ENCODE results near the gene KYNU.

DNA sequence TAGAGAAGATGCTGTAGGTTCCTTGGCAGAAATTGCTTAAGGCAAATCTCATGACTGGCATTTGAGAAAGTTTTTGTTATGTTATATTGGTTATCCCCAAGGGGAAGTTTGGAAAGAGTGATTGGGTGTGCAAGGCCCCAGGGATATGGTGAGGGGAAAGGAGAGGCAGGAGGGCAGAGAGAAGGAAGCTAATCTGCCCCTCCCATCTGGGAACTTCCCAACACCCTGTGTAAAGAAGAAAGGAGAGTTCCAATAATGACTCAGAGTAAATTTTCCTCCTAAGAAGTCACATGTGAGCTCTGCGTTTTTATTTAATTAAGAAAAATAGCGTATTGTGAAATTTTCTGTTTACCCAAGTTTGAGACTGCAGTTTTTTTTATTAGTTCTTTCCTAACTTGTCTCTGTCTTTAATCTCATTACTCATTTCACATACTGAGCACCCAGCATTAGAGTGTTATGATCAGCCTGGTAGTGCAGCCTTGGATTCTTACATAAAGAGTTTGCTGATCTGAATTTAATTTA lies 3.1 kb upstream of the KYNU start:
- TF ChIP-seq, protein P1, sequence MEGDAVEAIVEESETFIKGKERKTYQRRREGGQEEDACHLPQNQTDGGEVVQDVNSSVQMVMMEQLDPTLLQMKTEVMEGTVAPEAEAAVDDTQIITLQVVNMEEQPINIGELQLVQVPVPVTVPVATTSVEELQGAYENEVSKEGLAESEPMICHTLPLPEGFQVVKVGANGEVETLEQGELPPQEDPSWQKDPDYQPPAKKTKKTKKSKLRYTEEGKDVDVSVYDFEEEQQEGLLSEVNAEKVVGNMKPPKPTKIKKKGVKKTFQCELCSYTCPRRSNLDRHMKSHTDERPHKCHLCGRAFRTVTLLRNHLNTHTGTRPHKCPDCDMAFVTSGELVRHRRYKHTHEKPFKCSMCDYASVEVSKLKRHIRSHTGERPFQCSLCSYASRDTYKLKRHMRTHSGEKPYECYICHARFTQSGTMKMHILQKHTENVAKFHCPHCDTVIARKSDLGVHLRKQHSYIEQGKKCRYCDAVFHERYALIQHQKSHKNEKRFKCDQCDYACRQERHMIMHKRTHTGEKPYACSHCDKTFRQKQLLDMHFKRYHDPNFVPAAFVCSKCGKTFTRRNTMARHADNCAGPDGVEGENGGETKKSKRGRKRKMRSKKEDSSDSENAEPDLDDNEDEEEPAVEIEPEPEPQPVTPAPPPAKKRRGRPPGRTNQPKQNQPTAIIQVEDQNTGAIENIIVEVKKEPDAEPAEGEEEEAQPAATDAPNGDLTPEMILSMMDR (IDR thresholded peaks at IDR 0.05) = no peak
- TF ChIP-seq POLR2A (IDR thresholded peaks at IDR 0.05) = no peak

Measured in esophagus squamous epithelium (tissue), 4 donors.